Panc1 (cell line): ENCODE measurements around the gene C1orf115. TPM values are rescaled to one million over a fixed set of nuclear protein-coding genes. Genes with fewer than 3 reads are reported as not detected.

ENCODE experiments used
- total RNA-seq: library from RNA; stranded (reverse); gene quantifications from one replicate; pipeline ENCODE4 v1.2.1, GENCODE V29; 2021; ENCODE audit not compliant: unreplicated experiment

C1orf115 gene
- total RNA-seq, 1 experiment from 2014 or later = 3.9 TPM

Other genes with a start within 250 kb of the C1orf115 start
- not detected for gene MARK1, start 162.2 kb upstream of the C1orf115 start, total RNA-seq
- 10.1 TPM for gene MTARC2, start 58.0 kb downstream of the C1orf115 start, total RNA-seq
- 0.74 TPM for gene MTARC1, start 96.5 kb downstream of the C1orf115 start, total RNA-seq
- 0.39 TPM for gene HLX, start 189.1 kb downstream of the C1orf115 start, total RNA-seq